ENCODE measurements around the gene IL15RA.

Gene IL15RA

GRCh38 chr10:5977471-5978229, at the start of gene IL15RA:
IL15RA (minus strand) TSS chr10:5977543; CDS start chr10:5977492, 51 bp downstream.
- TF ChIP-seq CTCF (IDR thresholded peaks at IDR 0.05) (peak; percentile 52), ZFX (IDR thresholded peaks at IDR 0.05; ENCODE audit: borderline replicate concordance) (no peak)
- no peak within 1 kb of the TSS for H3K27ac ChIP-seq

- TF ChIP-seq CTCF (IDR thresholded peaks at IDR 0.05) (no peak), ZFX (IDR thresholded peaks at IDR 0.05; ENCODE audit: borderline replicate concordance) (no peak)
- H3K27ac ChIP-seq, result no peak overlapping the region
Observed at GRCh38 chr10:6025683-6026255, 48.4 kb upstream of the IL15RA start.

- H3K27ac ChIP-seq, result no peak overlapping the region
- TF ChIP-seq CTCF (IDR thresholded peaks at IDR 0.05), result no peak
- TF ChIP-seq ZFX (IDR thresholded peaks at IDR 0.05; ENCODE audit: borderline replicate concordance), result no peak
Observed at GRCh38 chr10:6024334-6024682, 47.0 kb upstream of the IL15RA start.

- no peak overlapping the region for H3K27ac ChIP-seq
Observed at GRCh38 chr10:6023661-6024333, 46.5 kb upstream of the IL15RA start.

GRCh38 chr10:6022660-6023059, 45.3 kb upstream of the IL15RA start:
- TF ChIP-seq ZFX (IDR thresholded peaks at IDR 0.05; ENCODE audit: borderline replicate concordance) (no peak), CTCF (IDR thresholded peaks at IDR 0.05) (no peak)
- H3K27ac ChIP-seq, result no peak overlapping the region

More at GRCh38 chr10:6023661-6024333, 46.5 kb upstream of the IL15RA start:
- TF ChIP-seq ZFX (IDR thresholded peaks at IDR 0.05; ENCODE audit: borderline replicate concordance) (no peak), CTCF (IDR thresholded peaks at IDR 0.05) (no peak)

- no peak overlapping the region for H3K27ac ChIP-seq
- TF ChIP-seq CTCF (IDR thresholded peaks at IDR 0.05) (no peak), ZFX (IDR thresholded peaks at IDR 0.05; ENCODE audit: borderline replicate concordance) (no peak)
Observed at GRCh38 chr10:6020826-6021225, 43.5 kb upstream of the IL15RA start.

GRCh38 chr10:6019796-6020195, 42.5 kb upstream of the IL15RA start:
- H3K27ac ChIP-seq, result no peak overlapping the region
- TF ChIP-seq ZFX (IDR thresholded peaks at IDR 0.05; ENCODE audit: borderline replicate concordance) (no peak), CTCF (IDR thresholded peaks at IDR 0.05) (no peak)
